Stimulated activated CD8-positive, alpha-beta memory T cell treated with anti-CD3 and anti-CD28 coated beads, Interleukin-4, amount 100 ng/mL, for 4 hours (primary cell): ENCODE results near the gene IGFL3.
"Not testable (repeated sequence)": the region's sequence is repeated elsewhere in the genome, so short reads cannot be mapped to it uniquely, and the experiment has no call there.

Experiments
- DNase-seq, 2 donors: peaks; one replicate each; pipeline ENCODE4 v3.0.0-alpha.2; 2020; ENCODE audit warnings: low read depth in 2 of 2, low spot score in 1 of 2

IGFL3 gene

DNA sequence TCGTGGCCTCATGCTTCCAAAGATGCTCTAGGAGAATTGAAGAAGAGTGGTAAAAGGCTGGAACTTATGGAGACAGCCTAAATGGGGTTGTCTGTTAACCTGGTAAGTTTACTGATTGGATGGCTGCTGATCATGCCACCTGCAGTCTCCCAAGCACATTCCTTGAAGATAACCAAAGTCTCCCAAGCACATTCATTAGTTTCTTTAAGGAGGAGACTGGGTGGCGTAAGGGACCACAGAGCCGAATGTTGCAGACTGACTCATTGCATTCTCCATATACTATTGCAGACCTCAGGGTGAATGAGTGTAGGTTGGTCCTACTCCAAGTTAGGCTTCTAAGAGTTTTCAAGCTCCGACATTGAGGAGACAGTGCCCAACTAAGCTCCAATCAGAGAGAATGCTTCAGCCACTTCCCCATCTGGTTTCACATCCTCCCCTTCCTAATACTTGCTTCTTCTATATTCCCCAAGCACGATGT lies at the start of gene IGFL3:
TSS of gene IGFL3 (minus strand) at position 51 of the 478 bp plus-strand sequence. CDS start at position 12, 39 bp downstream.
- DNase-seq: no peak

- DNase-seq: no peak
Measured at GRCh38 chr19:46173886-46174480, 49.5 kb upstream of the IGFL3 start.

DNA sequence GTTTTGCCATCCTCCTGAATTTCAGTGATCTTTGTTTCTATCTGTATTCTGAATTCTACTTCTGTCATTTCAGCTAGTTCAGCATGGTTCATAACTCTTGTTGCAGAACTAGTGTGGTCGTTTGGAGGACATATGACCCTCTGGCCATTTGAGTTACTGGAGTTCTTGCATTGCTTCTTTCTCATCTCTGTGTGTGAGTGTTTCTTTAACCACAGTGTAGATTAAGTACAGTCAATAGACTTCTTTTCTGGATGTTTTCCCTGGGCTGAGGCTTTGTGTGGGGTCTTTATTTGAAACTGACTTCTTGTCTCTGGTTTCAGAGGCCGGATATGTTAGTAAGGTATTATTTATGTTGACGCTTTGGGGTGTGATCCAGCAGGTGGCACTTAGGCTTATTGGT lies 38.2 kb upstream of the IGFL3 start:
- DNase-seq: no peak

- DNase-seq: not testable (repeated sequence)
Measured at GRCh38 chr19:46161642-46162257, 37.3 kb upstream of the IGFL3 start.

DNA sequence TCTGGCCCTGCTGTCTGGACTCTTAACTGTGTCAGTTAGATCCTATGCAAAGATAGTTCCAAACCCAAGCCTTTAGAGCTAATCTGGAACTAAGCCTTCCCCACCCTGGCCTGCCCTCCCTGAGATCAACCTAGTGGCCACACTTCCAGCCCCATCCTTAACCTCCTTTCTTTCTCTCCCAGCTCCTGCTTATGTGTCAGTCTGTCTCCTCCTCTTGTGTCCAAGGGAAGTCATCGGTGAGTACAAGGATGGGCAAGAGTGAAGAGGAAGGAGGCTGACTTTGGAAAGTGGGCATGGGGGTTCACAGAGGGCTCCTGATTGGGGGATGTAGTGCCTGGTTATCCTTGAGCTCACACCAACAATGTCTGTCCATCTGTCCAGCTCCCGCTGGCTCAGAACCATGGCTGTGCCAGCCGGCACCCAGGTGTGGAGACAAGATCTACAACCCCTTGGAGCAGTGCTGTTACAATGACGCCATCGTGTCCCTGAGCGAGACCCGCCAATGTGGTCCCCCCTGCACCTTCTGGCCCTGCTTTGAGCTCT lies 35.8 kb upstream of the IGFL3 start:
- no peak for DNase-seq

DNA sequence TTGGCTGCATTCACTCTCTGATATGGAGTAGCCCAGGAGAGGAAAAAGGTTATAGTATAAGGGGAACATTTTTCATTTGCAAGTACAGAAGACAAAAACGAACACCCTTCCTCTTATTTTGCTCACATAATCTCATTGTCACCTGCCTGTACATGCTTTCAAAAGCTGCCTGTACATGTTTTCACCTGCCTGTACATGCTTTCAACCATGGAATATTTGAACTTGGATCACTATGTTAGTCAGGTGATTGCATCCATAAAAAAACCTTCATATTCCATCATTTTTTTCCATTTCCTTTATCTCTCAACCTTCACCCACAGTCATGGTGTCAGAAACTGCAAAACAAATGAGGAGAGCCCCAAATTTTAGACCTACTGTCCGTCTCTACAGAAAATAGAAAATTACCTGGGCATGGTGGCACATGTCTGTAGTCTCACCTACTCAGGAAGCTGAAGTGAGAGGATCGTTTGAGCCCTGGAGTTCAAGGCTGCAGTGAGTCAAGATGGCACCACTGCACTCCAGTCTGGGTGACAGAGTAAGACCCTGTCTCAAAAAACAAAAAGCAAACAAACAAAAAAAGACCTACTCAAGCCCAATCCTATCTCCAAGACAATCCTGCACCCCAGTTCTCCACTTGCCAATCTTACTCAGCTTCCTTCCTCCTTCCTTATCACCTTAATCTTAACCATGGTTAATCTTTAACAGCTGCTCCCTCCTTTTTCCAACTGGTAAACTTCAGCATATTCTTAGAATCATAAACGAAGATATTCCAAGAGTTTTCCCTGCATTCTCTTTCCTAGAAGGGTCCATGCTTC lies 35.1 kb upstream of the IGFL3 start:
- DNase-seq: no peak

- no peak for DNase-seq
Measured at GRCh38 chr19:46155237-46155636, 30.7 kb upstream of the IGFL3 start.

- DNase-seq: no peak
Measured at GRCh38 chr19:46150606-46151005, 26.1 kb upstream of the IGFL3 start.

DNA sequence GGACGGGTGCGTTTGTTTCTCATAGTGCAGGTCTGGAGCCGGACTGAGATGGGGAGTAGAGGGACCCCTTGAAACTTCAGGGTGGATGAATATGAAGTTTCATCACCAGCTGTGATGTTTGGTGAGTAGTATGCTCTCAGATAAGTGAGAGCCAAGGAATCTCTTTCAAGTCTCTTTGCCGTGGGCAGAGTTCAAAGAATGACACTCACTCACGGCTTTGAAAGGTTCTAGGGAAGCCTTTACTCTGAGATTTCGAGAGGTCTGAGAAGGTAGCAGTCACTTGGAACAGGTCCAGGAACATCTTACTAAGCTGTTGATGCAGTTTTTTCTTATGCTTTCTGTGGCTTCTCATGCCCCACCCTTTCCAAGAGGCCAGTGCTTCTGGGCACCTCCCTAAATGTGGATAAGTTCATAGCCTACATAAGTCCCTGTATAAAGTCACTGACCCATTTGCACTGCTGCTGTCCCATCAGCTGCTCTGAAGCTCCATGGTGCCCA lies 23.4 kb upstream of the IGFL3 start, which contains the start of gene IGFL2:
TSS of gene IGFL2 (plus strand) at position 448 of the 498 bp plus-strand sequence. CDS start at position 489, 41 bp downstream.
- DNase-seq: no peak

DNA sequence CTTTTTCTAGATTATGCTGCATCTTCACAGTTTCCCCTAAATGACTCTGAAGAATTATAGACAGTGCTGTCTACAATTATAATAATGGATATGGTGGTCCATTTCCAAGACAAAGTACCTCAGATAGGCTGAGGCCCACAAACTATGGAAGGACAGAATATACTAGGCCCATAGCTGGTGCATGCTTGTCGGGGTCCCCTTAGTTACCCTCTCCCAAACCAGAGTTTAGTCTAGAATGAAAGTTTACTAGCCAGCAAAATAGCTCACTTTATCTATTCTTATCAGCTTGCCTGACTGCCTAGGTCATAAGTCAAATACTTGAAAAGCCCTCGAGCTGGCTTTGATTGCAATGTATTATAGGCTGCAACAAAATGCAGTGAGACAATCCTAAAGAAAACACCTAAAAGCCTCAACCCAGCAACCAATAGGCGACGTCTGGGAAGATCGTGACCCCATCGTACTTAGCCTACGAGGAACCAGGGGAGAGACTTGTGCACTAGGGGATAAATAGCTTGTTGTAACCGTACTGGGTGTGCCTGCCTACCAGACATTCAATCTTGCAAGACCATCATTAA lies 22.8 kb upstream of the IGFL3 start:
- DNase-seq: no peak

DNA sequence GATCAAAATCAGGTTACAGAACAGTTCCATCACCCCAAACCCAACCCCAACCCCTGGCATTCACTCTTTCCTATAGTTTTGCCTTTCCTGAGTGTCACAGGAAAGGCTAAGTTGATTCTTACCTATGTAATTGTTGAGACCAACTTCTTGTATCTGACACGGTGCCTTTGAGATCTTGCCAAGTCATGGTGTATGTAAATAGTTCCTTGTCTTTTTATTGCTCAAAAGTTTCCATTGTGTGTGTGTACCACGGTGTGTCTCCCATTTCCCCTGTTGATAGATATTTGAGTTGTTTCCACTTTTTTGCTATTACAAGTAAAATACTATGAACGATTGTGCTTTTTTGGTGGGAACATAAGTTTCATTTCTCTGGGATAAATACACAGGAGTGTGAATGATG lies 20.3 kb upstream of the IGFL3 start:
- DNase-seq: no peak

GRCh38 chr19:46142294-46142693 lies 17.8 kb upstream of the IGFL3 start:
- no peak for DNase-seq

DNA sequence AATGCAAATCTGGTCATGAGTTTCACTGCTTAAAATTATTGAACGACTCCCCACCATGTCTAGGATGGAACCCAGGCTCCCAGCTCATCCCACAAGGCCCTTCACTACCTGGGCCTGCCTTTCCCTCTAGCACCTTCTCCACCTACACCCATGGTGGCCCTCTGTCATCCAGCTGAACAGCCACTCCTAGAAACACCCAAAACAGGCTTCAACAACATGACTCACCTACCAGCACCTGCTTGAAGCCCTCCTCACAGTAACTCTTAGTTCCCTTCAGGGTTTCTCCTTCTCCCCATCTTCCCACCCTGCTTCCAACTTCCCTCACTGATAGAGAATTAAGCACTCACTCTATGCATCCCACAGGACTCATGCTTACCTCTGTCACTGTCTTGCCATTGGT lies 16.9 kb upstream of the IGFL3 start:
- DNase-seq: no peak

DNA sequence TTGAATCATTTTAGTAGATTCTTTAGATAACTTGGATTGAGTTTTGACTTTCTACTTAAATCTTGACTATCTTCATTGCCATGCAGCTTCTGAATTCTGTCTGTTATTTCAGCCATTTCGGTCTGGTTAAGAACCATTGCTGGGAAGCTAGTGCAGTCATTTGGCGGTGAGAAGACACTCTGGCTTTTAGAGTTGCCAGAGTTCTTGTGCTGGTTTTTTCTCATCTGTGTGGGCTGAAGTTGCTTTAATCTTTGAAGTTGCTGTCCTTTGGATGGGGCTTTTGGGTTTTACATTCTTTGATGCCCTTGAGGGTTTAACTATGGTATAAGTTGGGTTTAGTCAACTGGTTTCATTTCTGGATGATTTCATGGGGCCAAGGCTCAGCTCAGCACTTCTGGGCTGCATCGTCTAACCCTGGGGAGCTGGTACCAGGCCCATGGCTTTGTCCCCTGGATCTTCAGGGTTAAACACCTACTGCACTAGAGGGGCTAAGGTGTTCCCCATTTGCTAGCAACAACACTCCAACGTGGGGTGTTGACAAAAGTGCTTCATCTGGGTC lies 13.5 kb upstream of the IGFL3 start:
- no peak for DNase-seq

DNA sequence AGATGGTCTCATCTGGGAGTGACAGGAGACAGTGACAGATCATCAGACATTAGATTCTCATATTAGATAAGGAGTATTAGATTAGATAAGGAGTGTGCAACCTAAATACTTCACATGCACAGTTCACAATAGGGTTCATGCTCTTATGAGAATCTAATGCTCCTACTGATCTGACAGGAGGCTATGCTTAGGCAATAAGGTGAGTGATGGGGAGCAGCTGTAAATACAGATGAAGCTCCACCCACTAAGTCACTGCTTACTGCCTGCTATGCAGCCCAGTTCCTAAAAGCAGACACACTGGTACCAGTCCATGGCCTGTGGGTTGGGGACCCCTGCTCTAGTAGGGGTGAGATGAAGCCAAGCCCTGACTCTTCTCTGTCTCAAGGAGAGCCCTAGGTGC lies 10.0 kb upstream of the IGFL3 start:
- DNase-seq: no peak

DNA sequence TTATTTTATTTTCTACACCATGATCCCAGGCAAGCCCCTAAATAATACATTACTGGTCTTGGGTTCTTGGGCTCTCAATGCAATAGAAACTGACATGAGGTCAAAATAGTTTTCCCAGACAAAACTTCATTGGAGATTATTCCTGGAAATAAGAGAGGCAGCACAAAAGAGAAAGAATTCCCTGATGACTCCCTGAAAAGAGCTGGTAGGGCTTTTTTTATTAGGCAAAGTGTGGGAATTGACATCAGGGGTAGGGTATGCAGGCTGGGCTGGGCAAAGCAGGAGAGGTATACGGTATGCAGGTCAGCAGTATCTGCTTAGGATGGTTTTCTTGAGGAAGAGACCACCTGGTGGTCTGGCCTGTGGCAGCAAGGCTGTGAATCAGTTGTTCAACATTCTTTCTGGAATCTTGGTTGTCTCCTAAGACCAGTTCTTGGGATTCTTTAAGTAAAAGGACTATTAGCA lies 9.3 kb upstream of the IGFL3 start:
- DNase-seq: no peak

DNA sequence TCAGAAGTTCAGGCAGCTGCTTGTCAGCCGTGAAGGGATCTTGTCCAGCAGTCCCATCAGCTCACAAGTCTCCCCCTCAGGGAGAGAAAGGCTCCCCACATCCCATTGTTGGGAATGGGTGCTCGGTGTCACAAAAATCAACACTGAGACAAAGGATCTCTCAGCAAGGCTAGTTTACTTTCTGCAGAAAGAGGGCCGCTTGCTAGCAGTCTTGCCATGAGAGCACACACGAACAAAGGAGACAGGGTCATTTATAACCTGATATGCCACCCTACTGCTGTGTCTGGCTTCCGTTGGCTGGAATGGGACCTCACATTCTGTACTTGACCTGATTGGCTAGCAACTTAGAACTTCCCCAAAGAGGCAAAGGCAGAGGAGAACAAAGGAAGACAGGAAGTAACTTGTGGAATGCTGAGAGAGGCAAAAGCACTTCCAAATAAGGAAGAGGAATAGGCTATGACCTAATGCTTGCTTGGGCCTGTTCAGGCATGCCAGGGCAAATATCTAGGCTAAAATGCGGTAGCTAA lies 8.7 kb upstream of the IGFL3 start:
- DNase-seq: no peak

DNA sequence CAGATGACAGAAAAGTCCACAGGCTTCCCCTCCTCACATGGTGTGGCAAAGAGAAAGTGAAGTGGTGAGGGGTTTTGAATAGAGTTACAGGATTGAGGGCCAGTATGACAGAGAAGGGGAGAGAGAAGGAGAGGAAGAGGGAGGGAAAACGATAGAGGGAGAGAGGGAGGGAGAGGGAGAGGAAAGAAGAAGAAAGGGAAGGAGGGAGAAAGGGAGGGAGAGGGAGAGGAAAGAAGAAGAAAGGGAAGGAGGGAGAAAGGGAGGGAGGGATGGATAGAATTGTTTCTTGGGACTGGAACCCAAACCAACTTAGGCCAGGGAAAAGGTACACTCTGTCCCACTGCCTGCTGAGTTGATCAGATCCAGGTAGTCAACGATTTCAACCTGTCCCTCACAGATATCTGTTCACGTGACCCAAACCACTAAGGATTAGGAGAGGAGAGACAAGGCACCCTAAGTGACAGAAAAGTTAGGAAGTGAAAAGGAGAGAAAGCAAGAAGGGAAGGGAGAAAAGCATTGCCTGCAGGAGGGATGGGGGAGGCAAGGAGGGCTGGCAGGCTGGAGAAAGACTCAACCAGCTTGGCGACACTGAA lies 8.1 kb upstream of the IGFL3 start:
- no peak for DNase-seq

GRCh38 chr19:46131485-46132143 lies 7.1 kb upstream of the IGFL3 start:
- no peak for DNase-seq
